ENCODE results near the gene ANKRD12. TPM values are rescaled to one million over a fixed set of nuclear protein-coding genes. Genes with fewer than 3 reads are reported as not detected.

Gene ANKRD12
- total RNA-seq, 1 donor from 2014 or later = 30.8 TPM

- ATAC-seq = no peak
Observed at GRCh38 chr18:9188359-9189231, 52.0 kb downstream of the ANKRD12 start.

- no peak for ATAC-seq
Observed at GRCh38 chr18:9189491-9189890, 52.9 kb downstream of the ANKRD12 start.

- peak; percentile 33 for ATAC-seq
Observed at GRCh38 chr18:9191658-9192256, 55.2 kb downstream of the ANKRD12 start.

GRCh38 chr18:9193031-9193430, 56.5 kb downstream of the ANKRD12 start:
- ATAC-seq = no peak

- no peak for ATAC-seq
Observed at GRCh38 chr18:9196568-9196967, 60.0 kb downstream of the ANKRD12 start.

- no peak for ATAC-seq
Observed at GRCh38 chr18:9199681-9200080, 63.1 kb downstream of the ANKRD12 start.

GRCh38 chr18:9201224-9201623, 64.6 kb downstream of the ANKRD12 start:
- ATAC-seq = no peak

- ATAC-seq = no peak
Observed at GRCh38 chr18:9204659-9205058, 68.1 kb downstream of the ANKRD12 start.

- no peak for ATAC-seq
Observed at GRCh38 chr18:9206421-9206820, 69.8 kb downstream of the ANKRD12 start.

- ATAC-seq = no peak
Observed at GRCh38 chr18:9209279-9209678, 72.7 kb downstream of the ANKRD12 start.

GRCh38 chr18:9210966-9211365, 74.4 kb downstream of the ANKRD12 start:
- ATAC-seq = no peak

GRCh38 chr18:9211955-9212354, 75.4 kb downstream of the ANKRD12 start:
- no peak for ATAC-seq

GRCh38 chr18:9215221-9215933, 78.8 kb downstream of the ANKRD12 start:
- ATAC-seq = no peak

- ATAC-seq = no peak
Observed at GRCh38 chr18:9216459-9216858, 79.9 kb downstream of the ANKRD12 start.

- no peak for ATAC-seq
Observed at GRCh38 chr18:9217743-9218451, 81.3 kb downstream of the ANKRD12 start.

- ATAC-seq = no peak
Observed at GRCh38 chr18:9221040-9221439, 84.5 kb downstream of the ANKRD12 start.

GRCh38 chr18:9221661-9222060, 85.1 kb downstream of the ANKRD12 start:
- no peak for ATAC-seq

GRCh38 chr18:9223356-9223755, 86.8 kb downstream of the ANKRD12 start:
- ATAC-seq = no peak

- ATAC-seq = no peak
Observed at GRCh38 chr18:9226463-9226862, 89.9 kb downstream of the ANKRD12 start.

- no peak for ATAC-seq
Observed at GRCh38 chr18:9231852-9232486, 95.4 kb downstream of the ANKRD12 start.

- no peak for ATAC-seq
Observed at GRCh38 chr18:9232977-9233376, 96.4 kb downstream of the ANKRD12 start.

- ATAC-seq = peak; percentile 22
Observed at GRCh38 chr18:9233771-9234440, 97.3 kb downstream of the ANKRD12 start.
